SK-N-SH treated with all-trans-retinoic acid at 6 μM for 48 hours (cell line): ENCODE measurements around the gene CRHR2.

Experiments used
- ATAC-seq: fragments of 200-7000 bp; cut with Tn5 transposase; 3 replicates; pipeline ENCODE4 v1.9.1; 2020; ENCODE audit warnings: mild to moderate bottlenecking, moderate library complexity
- ARNTL ChIP-seq: fragments of 450-650 bp; formaldehyde crosslinking; IDR thresholded peaks from 2 replicates; pipeline ENCODE4 v1.5.0; 2020; ENCODE audit warnings: low read depth, mild to moderate bottlenecking, moderate library complexity, borderline replicate concordance
- BACH2 ChIP-seq: fragments of 250-450 bp; sonication (Bioruptor Pico); IDR thresholded peaks from 2 replicates; pipeline ENCODE4 v1.9.0; 2021; ENCODE audit warnings: mild to moderate bottlenecking, borderline replicate concordance
- ISL1 ChIP-seq: fragments of 250-450 bp; sonication (Bioruptor Pico); IDR thresholded peaks from 2 replicates; pipeline ENCODE4 v2.1.2; 2022; ENCODE audit warnings: mild to moderate bottlenecking, moderate library complexity
- OSR1 ChIP-seq: fragments of 250-450 bp; sonication (Bioruptor Pico); IDR thresholded peaks from 2 replicates; pipeline ENCODE4 v1.8.0; 2022; ENCODE audit warnings: moderate library complexity, mild to moderate bottlenecking, inconsistent platforms
- PPARA ChIP-seq: fragments of 250-450 bp; sonication (Bioruptor Pico); IDR thresholded peaks from 2 replicates; pipeline ENCODE4 v1.5.0; 2020; ENCODE audit warnings: mild to moderate bottlenecking, borderline replicate concordance
- RARB ChIP-seq: fragments of 250-450 bp; sonication (Bioruptor Pico); IDR thresholded peaks from 2 replicates; pipeline ENCODE4 v1.8.0; 2021; ENCODE audit warnings: mild to moderate bottlenecking, moderate library complexity
- TCF4 ChIP-seq: fragments of 250-450 bp; sonication (Bioruptor Pico); IDR thresholded peaks from 2 replicates; pipeline ENCODE4 v1.8.0; 2021; ENCODE audit warnings: mild to moderate bottlenecking, moderate library complexity, borderline replicate concordance
- TOX ChIP-seq: fragments of 250-450 bp; sonication (Bioruptor Pico); IDR thresholded peaks from 2 replicates; pipeline ENCODE4 v1.8.0; 2021; ENCODE audit warnings: mild to moderate bottlenecking, moderate library complexity, borderline replicate concordance
- ZC3H10 ChIP-seq: fragments of 250-450 bp; sonication (Bioruptor Pico); IDR thresholded peaks from 2 replicates; pipeline ENCODE4 v1.5.1; 2021; ENCODE audit warnings: mild to moderate bottlenecking, moderate library complexity
- ZFP3 ChIP-seq: fragments of 250-450 bp; sonication (Bioruptor Pico); IDR thresholded peaks from 2 replicates; pipeline ENCODE4 v1.5.0; 2020; ENCODE audit warnings: mild to moderate bottlenecking, moderate library complexity
- ZFP30 ChIP-seq: fragments of 450-650 bp; formaldehyde crosslinking; IDR thresholded peaks from 2 replicates; pipeline ENCODE4 v1.5.0; 2022; ENCODE audit warnings: mild to moderate bottlenecking, moderate library complexity
- ZNF565 ChIP-seq: fragments of 450-650 bp; formaldehyde crosslinking; conservative IDR thresholded peaks from 2 replicates; pipeline ENCODE4 v1.5.0; 2020; ENCODE audit warnings: low read depth, mild to moderate bottlenecking, moderate library complexity
- ZNF8 ChIP-seq: fragments of 450-650 bp; formaldehyde crosslinking; IDR thresholded peaks from 2 replicates; pipeline ENCODE4 v1.5.0; 2020; ENCODE audit warnings: mild to moderate bottlenecking, moderate library complexity
- TF ChIP-seq, protein P1 (sequence below): fragments of 250-450 bp; sonication (Bioruptor Pico); IDR thresholded peaks from 2 replicates; pipeline ENCODE4 v1.8.0; 2020; ENCODE audit warnings: mild to moderate bottlenecking, moderate library complexity, borderline replicate concordance
- TF ChIP-seq, protein P2 (sequence below): fragments of 250-450 bp; sonication (Bioruptor Pico); IDR thresholded peaks from 2 replicates; pipeline ENCODE4 v1.5.1; 2021; ENCODE audit warnings: mild to moderate bottlenecking, moderate library complexity
- TF ChIP-seq, protein P3 (sequence below): fragments of 250-450 bp; sonication (Bioruptor Pico); IDR thresholded peaks from 2 replicates; pipeline ENCODE4 v1.5.0; 2020; ENCODE audit warnings: mild to moderate bottlenecking, moderate library complexity
- TF ChIP-seq, protein P4 (sequence below): fragments of 250-450 bp; sonication (Bioruptor Pico); IDR thresholded peaks from 2 replicates; pipeline ENCODE4 v1.8.0; 2021; ENCODE audit warnings: low read depth, mild to moderate bottlenecking, moderate library complexity, borderline replicate concordance
- TF ChIP-seq, protein P5 (sequence below): fragments of 250-450 bp; sonication (Bioruptor Pico); IDR thresholded peaks from 2 replicates; pipeline ENCODE4 v1.5.1; 2020; ENCODE audit warnings: low read depth, mild to moderate bottlenecking, moderate library complexity

CRHR2 gene

DNA sequence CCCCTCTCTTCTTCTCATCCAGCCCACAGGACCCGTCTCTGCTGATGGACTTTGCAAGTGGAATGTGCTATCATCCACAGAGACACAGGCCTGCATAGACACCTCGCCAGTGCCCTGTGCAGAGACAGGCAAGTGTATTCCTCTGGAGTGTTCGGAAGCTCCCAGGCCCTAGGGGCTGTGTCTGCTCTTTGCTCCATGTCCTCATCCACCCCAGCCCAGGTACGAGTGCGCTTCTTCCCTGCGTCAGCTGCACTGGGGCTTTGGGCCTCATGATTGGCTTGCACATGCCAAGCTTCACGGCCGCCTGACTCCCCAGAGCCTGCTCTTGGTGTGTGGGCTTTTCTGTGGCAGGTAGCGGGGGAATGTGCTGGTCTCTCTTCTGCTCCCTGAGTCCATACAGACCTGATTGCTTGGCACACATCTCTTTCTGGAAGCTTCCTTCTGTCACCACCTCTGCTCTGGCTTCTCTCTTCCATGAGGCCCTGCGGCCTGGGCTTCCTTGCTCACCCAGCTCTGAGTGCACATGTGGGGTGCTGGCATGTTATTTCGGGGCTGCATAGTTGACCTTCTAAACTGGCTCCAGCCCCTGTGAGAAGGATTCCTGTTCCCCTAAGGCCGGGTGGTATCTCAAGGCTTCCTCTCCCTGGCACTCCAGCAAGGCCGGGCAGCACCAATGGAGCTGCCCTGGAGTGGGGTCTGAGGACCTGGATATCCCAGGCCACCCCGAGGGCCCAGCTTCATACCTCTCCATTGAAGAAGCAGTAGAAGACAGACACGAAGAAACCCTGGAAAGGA is 27.8 kb downstream of the CRHR2 start (continued):
- TF ChIP-seq, protein P1, sequence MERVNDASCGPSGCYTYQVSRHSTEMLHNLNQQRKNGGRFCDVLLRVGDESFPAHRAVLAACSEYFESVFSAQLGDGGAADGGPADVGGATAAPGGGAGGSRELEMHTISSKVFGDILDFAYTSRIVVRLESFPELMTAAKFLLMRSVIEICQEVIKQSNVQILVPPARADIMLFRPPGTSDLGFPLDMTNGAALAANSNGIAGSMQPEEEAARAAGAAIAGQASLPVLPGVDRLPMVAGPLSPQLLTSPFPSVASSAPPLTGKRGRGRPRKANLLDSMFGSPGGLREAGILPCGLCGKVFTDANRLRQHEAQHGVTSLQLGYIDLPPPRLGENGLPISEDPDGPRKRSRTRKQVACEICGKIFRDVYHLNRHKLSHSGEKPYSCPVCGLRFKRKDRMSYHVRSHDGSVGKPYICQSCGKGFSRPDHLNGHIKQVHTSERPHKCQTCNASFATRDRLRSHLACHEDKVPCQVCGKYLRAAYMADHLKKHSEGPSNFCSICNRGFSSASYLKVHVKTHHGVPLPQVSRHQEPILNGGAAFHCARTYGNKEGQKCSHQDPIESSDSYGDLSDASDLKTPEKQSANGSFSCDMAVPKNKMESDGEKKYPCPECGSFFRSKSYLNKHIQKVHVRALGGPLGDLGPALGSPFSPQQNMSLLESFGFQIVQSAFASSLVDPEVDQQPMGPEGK, result no peak
- no peak for TF ChIP-seq ZNF8
- TF ChIP-seq PPARA (CRISPR knock-in tag), result no peak

DNA sequence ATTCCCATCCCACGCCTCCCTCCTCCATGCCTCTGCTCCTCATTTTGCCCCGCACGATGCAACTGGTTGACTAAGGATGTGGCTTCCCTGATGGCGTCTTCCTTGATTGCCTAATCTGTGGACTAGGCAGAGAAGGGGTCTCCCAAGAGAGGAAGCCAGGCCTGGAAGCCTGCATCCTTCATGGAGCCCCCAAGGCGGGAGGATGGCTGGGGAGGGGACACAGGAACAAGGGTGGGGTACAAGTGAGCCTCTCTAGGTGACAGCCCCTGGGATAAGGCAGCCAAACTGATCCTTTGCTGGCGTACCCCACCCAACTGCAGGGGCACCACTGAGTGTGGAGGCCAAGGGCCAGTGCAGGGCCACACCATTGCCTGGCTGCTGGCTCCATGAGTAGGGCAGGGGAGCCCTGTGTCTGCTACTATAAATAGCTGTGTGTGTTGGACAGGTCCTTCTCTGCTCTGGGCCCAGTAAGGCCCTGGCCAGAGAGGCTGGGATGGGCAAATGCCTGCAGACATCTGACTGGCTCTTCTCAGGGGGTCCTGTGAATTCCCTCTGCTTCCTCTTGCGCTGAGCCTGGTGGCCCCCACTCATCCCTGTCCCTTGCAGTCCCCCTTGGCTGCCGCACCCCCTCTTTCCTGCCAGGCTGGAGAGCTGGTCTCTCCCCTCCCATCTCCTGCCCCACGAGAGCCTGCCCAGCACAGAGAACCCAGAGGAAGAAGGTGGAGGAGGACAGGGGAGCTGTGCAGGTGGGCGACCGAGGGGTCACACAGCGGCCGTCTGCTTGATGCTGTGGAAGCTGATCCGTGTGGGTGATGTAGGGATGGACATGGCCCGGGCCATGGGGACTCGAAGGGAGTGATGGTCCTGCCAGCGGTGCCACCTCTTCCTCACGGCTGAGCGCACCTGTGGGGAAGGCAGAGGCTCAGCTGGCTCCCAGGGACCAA is 29.3 kb downstream of the CRHR2 start:
- TF ChIP-seq ZFP30 (CRISPR knock-in tag) (no peak), TCF4 (CRISPR knock-in tag) (no peak), TOX (no peak), ARNTL (CRISPR knock-in tag) (no peak), BACH2 (CRISPR knock-in tag) (no peak), PPARA (CRISPR knock-in tag) (no peak), ZNF565 (no peak)
- TF ChIP-seq, protein P2, sequence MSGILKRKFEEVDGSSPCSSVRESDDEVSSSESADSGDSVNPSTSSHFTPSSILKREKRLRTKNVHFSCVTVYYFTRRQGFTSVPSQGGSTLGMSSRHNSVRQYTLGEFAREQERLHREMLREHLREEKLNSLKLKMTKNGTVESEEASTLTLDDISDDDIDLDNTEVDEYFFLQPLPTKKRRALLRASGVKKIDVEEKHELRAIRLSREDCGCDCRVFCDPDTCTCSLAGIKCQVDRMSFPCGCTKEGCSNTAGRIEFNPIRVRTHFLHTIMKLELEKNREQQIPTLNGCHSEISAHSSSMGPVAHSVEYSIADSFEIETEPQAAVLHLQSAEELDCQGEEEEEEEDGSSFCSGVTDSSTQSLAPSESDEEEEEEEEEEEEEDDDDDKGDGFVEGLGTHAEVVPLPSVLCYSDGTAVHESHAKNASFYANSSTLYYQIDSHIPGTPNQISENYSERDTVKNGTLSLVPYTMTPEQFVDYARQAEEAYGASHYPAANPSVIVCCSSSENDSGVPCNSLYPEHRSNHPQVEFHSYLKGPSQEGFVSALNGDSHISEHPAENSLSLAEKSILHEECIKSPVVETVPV, result no peak
- ATAC-seq, result no peak; the same call in 2 of the 3 replicates

DNA sequence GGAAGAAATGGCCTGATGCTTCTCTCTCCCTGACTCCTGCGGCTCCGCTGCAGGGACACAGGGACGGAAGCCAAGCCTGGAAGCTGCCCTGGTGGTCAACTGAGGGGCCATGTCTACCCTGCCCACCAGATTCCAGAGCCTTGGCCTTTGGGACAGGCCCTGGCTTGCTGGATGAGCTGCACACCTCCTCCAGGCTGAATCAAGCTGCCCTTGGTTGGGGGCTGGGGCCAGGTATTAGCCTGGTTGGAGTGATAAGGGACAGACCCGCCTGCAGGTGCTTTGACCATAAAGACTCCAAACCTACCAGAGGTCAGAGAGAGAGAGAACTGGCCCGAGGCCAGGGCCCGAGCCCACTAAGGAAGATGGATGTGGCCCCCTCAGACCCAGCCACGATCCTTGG is 30.1 kb downstream of the CRHR2 start:
- no peak for TF ChIP-seq ZC3H10 (CRISPR knock-in tag)
- no peak for TF ChIP-seq RARB
- TF ChIP-seq, protein P3, sequence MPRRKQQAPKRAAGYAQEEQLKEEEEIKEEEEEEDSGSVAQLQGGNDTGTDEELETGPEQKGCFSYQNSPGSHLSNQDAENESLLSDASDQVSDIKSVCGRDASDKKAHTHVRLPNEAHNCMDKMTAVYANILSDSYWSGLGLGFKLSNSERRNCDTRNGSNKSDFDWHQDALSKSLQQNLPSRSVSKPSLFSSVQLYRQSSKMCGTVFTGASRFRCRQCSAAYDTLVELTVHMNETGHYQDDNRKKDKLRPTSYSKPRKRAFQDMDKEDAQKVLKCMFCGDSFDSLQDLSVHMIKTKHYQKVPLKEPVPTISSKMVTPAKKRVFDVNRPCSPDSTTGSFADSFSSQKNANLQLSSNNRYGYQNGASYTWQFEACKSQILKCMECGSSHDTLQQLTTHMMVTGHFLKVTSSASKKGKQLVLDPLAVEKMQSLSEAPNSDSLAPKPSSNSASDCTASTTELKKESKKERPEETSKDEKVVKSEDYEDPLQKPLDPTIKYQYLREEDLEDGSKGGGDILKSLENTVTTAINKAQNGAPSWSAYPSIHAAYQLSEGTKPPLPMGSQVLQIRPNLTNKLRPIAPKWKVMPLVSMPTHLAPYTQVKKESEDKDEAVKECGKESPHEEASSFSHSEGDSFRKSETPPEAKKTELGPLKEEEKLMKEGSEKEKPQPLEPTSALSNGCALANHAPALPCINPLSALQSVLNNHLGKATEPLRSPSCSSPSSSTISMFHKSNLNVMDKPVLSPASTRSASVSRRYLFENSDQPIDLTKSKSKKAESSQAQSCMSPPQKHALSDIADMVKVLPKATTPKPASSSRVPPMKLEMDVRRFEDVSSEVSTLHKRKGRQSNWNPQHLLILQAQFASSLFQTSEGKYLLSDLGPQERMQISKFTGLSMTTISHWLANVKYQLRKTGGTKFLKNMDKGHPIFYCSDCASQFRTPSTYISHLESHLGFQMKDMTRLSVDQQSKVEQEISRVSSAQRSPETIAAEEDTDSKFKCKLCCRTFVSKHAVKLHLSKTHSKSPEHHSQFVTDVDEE (CRISPR knock-in tag), result no peak
- TF ChIP-seq BACH2 (CRISPR knock-in tag), result no peak
- TF ChIP-seq ISL1 (CRISPR knock-in tag), result no peak
- TF ChIP-seq OSR1 (CRISPR knock-in tag), result no peak
- no peak for TF ChIP-seq ZNF8
- TF ChIP-seq ZFP3 (CRISPR knock-in tag), result no peak
- no peak for ATAC-seq

DNA sequence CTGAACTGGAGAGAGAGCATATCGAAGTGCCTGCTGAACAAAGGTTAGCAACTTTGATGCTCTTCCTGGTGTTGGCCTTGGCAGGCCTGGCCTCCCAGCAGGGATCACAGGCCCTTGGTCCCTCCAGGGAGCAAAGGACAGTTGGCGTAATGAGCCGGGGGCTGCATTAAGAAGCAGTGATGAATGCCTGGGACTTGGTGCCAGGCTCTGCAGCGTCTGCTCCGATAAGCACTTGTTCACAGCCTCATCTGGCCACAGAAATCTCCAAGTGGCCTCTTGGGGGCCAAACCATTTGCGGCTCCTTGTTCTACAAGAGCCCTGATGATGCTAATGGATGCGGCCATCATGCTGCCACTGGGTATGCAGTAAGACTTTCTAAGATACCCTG is 31.8 kb downstream of the CRHR2 start:
- no peak for ATAC-seq
- TF ChIP-seq, protein P1, result no peak
- no peak for TF ChIP-seq ZNF8
- TF ChIP-seq, protein P4, sequence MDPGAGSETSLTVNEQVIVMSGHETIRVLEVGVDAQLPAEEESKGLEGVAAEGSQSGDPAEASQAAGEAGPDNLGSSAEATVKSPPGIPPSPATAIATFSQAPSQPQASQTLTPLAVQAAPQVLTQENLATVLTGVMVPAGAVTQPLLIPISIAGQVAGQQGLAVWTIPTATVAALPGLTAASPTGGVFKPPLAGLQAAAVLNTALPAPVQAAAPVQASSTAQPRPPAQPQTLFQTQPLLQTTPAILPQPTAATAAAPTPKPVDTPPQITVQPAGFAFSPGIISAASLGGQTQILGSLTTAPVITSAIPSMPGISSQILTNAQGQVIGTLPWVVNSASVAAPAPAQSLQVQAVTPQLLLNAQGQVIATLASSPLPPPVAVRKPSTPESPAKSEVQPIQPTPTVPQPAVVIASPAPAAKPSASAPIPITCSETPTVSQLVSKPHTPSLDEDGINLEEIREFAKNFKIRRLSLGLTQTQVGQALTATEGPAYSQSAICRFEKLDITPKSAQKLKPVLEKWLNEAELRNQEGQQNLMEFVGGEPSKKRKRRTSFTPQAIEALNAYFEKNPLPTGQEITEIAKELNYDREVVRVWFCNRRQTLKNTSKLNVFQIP (CRISPR knock-in tag), result no peak
- TF ChIP-seq, protein P3 (CRISPR knock-in tag), result no peak
- TF ChIP-seq, protein P5, sequence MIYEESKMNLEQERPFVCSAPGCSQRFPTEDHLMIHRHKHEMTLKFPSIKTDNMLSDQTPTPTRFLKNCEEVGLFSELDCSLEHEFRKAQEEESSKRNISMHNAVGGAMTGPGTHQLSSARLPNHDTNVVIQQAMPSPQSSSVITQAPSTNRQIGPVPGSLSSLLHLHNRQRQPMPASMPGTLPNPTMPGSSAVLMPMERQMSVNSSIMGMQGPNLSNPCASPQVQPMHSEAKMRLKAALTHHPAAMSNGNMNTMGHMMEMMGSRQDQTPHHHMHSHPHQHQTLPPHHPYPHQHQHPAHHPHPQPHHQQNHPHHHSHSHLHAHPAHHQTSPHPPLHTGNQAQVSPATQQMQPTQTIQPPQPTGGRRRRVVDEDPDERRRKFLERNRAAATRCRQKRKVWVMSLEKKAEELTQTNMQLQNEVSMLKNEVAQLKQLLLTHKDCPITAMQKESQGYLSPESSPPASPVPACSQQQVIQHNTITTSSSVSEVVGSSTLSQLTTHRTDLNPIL (CRISPR knock-in tag), result no peak
